ENCODE results near the gene FAM174A. TPM values are rescaled to one million over a fixed set of nuclear protein-coding genes. Genes with fewer than 3 reads are reported as not detected.

The FAM174A gene
- total and polyA plus RNA-seq, 2 of the 4 experiments (the other 2 are of a cell fraction) = 2.7 to 10.3 TPM

DNA sequence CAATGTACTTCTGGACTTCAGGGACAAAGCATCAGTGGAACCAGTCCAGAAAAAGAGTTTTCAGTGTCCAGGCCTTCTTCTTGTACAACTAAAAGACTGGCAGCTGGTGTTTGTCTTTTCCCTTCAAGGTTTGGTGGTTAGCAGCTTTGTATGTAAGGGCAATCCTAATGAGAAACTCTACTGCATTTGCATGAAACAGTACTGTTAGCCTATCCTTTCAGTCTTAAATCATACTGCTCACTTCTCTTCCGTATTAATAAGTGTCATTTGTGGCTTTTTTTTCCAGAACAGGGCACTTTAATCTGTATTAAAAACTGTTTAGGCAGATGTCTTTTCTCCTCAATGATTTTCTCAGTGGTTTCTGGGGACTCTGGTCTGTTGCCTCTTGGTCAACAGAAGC is 48.9 kb downstream of the FAM174A start:
- no peak overlapping the region for H3K18ac ChIP-seq (ENCODE audit: low read depth, low read length)
- POLR2A ChIA-PET (ENCODE audit: unreplicated experiment) = no interaction called here
- H2AK5ac ChIP-seq (ENCODE audit: low read depth, low read length) = no peak overlapping the region
- no peak overlapping the region for H2BK120ac ChIP-seq (ENCODE audit: low read depth, low read length)
- no peaks in the 10 kb centered on the region for H3K9me3 ChIP-seq (ENCODE audit: control insufficient read depth, insufficient read depth, low read length)
- H3K56ac ChIP-seq (ENCODE audit: extremely low read depth, insufficient read depth, low read length) = no peak overlapping the region
- dilution Hi-C loops (cut with HindIII; ENCODE audit: low sequenced_read_pairs, unreplicated experiment) = no loop called here
- no peak overlapping the region for H3K14ac ChIP-seq (replicated peaks; ENCODE audit: low read depth, low read length)
- intact Hi-C loops (cut with micrococcal nuclease) = no loop called here
- no peak overlapping the region for H4K91ac ChIP-seq (ENCODE audit: insufficient read depth, low read depth, low read length)
- H3K4me2 ChIP-seq (ENCODE audit: low read depth, low read length) = no peak overlapping the region
- H3K9ac ChIP-seq (ENCODE audit: low read depth, low read length) = no peak overlapping the region
- H4K8ac ChIP-seq (ENCODE audit: low read depth in 2 of 2, low read length in 2 of 2) = no peak overlapping the region
- no peaks in the 10 kb centered on the region for H3K4me1 ChIP-seq (ENCODE audit: control insufficient read depth, insufficient read depth, low read length)
- no peak overlapping the region for H2BK5ac ChIP-seq (ENCODE audit: low read depth, low read length, poor library complexity, severe bottlenecking)
- DNase-seq (no peak), ATAC-seq (ENCODE audit: low read depth) (no peak)
- no peak overlapping the region for H3K23ac ChIP-seq (ENCODE audit: low read depth, low read length)
- H2AK9ac ChIP-seq (replicated peaks; ENCODE audit: low read depth, low read length, poor library complexity) = no peak overlapping the region
- no peak overlapping the region for H3K4me3 ChIP-seq (ENCODE audit: insufficient read depth, low read depth, low read length)
- TF ChIP-seq POLR2A (IDR thresholded peaks at IDR 0.05; ENCODE audit: low read depth, low read length) = no peak
- no peak for TF ChIP-seq FOS (IDR thresholded peaks at IDR 0.05; ENCODE audit: low read depth, low read length)
- TF ChIP-seq, protein P1, sequence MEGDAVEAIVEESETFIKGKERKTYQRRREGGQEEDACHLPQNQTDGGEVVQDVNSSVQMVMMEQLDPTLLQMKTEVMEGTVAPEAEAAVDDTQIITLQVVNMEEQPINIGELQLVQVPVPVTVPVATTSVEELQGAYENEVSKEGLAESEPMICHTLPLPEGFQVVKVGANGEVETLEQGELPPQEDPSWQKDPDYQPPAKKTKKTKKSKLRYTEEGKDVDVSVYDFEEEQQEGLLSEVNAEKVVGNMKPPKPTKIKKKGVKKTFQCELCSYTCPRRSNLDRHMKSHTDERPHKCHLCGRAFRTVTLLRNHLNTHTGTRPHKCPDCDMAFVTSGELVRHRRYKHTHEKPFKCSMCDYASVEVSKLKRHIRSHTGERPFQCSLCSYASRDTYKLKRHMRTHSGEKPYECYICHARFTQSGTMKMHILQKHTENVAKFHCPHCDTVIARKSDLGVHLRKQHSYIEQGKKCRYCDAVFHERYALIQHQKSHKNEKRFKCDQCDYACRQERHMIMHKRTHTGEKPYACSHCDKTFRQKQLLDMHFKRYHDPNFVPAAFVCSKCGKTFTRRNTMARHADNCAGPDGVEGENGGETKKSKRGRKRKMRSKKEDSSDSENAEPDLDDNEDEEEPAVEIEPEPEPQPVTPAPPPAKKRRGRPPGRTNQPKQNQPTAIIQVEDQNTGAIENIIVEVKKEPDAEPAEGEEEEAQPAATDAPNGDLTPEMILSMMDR (conservative IDR thresholded peaks at IDR 0.05; ENCODE audit: low read depth, low read length) = no peak
- TF ChIP-seq, protein P2, sequence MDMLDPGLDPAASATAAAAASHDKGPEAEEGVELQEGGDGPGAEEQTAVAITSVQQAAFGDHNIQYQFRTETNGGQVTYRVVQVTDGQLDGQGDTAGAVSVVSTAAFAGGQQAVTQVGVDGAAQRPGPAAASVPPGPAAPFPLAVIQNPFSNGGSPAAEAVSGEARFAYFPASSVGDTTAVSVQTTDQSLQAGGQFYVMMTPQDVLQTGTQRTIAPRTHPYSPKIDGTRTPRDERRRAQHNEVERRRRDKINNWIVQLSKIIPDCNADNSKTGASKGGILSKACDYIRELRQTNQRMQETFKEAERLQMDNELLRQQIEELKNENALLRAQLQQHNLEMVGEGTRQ (IDR thresholded peaks at IDR 0.05; ENCODE audit: low read depth, low read length) = no peak
- TF ChIP-seq MXI1 (IDR thresholded peaks at IDR 0.05; ENCODE audit: borderline replicate concordance, low read depth, low read length) = no peak
- no peak for TF ChIP-seq RAD21 (IDR thresholded peaks at IDR 0.05; ENCODE audit: low read length)
- no peak for TF ChIP-seq RFX5 (IDR thresholded peaks at IDR 0.05; ENCODE audit: low read depth, low read length)
- no peaks in the 10 kb centered on the region for H3K79me1 ChIP-seq (ENCODE audit: low read depth in 1 of 2, low read length in 2 of 2)
- CTCF ChIA-PET = no interaction called here
- no peaks in the 10 kb centered on the region for H3K27me3 ChIP-seq (ENCODE audit: control insufficient read depth, insufficient read depth, low read length)
- no TSS peak for BruUV-seq (replicated peaks)
- no peaks in the 10 kb centered on the region for H3K36me3 ChIP-seq (ENCODE audit: control insufficient read depth, insufficient read depth, low read length)
- no peak overlapping the region for H3K4ac ChIP-seq (ENCODE audit: low read depth, low read length)
- no peak overlapping the region for H4K5ac ChIP-seq (ENCODE audit: low read depth, low read length)
- no peaks in the 10 kb centered on the region for H3K9me1 ChIP-seq (ENCODE audit: insufficient read depth, low read length)
- H3K27ac ChIP-seq (ENCODE audit: insufficient read depth, low read length) = no peak overlapping the region
- no peak overlapping the region for H2BK15ac ChIP-seq (ENCODE audit: low read depth, low read length)
- H2BK20ac ChIP-seq (ENCODE audit: low read depth, low read length) = no peak overlapping the region
- in situ Hi-C loops (cut with MboI; ENCODE audit: low sequenced_read_pairs) = no loop called here
- no peaks in the 10 kb centered on the region for H4K20me1 ChIP-seq (ENCODE audit: insufficient read depth, low read length)
- H2AFZ ChIP-seq (replicated peaks; ENCODE audit: low read length, poor library complexity) = no peak overlapping the region
- WGBS, 2 experiments (ENCODE audit: extremely low coverage in 2 of 2, insufficient read length in 1 of 2) = no CpG with 5 or more reads among the region's 1 CpG
